ENCODE results near the gene PLEK2. TPM values are rescaled to one million over a fixed set of nuclear protein-coding genes. Genes with fewer than 3 reads are reported as not detected.
"Not testable (repeated sequence)": the region's sequence is repeated elsewhere in the genome, so short reads cannot be mapped to it uniquely, and the experiment has no call there.

Gene PLEK2
- total RNA-seq, 6 experiments from 2014 or later: 8.3 to 16.2 (median 12.1) TPM

GRCh38 chr14:67456732-67457131 is 44.8 kb upstream of the PLEK2 start:
- Histone ChIP-seq H3K4me3 (no peak overlapping the region), H3K9me3 (no peaks in the 10 kb centered on the region), H3K4me1 (no peaks in the 10 kb centered on the region), H3K36me3 (no peaks in the 10 kb centered on the region), H3K27ac (no peak overlapping the region), H3K27me3 (no peaks in the 10 kb centered on the region)
- intact Hi-C loops (cut with DNase I): no loop called here
- DNase-seq (no peak), ATAC-seq (no peak)
- WGBS (ENCODE audit: insufficient coverage, low coverage, low lambda C conversion rate, missing lambda C conversion rate): 72% methylated on average over 5 of the region's 5 CpGs
- TF ChIP-seq CTCF (IDR thresholded peaks at IDR 0.05) (no peak), POLR2A (IDR thresholded peaks at IDR 0.05) (no peak)

- WGBS (ENCODE audit: insufficient coverage, low coverage, low lambda C conversion rate, missing lambda C conversion rate): 94% methylated on average over 5 of the region's 5 CpGs
- no peaks in the 10 kb centered on the region for H3K4me1 ChIP-seq
Measured at GRCh38 chr14:67453575-67454300, 41.8 kb upstream of the PLEK2 start.

GRCh38 chr14:67451667-67452066 is 39.7 kb upstream of the PLEK2 start:
- intact Hi-C loops (cut with DNase I); H3K4me3 ChIP-seq; H3K27me3 ChIP-seq; H3K36me3 ChIP-seq; H3K4me1 ChIP-seq; H3K9me3 ChIP-seq; H3K27ac ChIP-seq; DNase-seq; ATAC-seq: not testable (repeated sequence)
- WGBS (ENCODE audit: insufficient coverage, low coverage, low lambda C conversion rate, missing lambda C conversion rate): 32% methylated on average over 5 of the region's 6 CpGs

More at GRCh38 chr14:67453575-67454300, 41.8 kb upstream of the PLEK2 start:
- no peaks in the 10 kb centered on the region for H3K9me3 ChIP-seq
- H3K27ac ChIP-seq: no peak overlapping the region
- H3K4me3 ChIP-seq: no peak overlapping the region
- intact Hi-C loops (cut with DNase I): no loop called here
- no peak for TF ChIP-seq POLR2A (IDR thresholded peaks at IDR 0.05)
- TF ChIP-seq CTCF (IDR thresholded peaks at IDR 0.05): no peak
- H3K27me3 ChIP-seq: no peaks in the 10 kb centered on the region
- DNase-seq (no peak), ATAC-seq (no peak)
- no peaks in the 10 kb centered on the region for H3K36me3 ChIP-seq

GRCh38 chr14:67449096-67449495 is 37.1 kb upstream of the PLEK2 start:
- 70% methylated on average over 2 of the region's 2 CpGs for WGBS (ENCODE audit: insufficient coverage, low coverage, low lambda C conversion rate, missing lambda C conversion rate)
- H3K36me3 ChIP-seq: no peaks in the 10 kb centered on the region
- H3K27ac ChIP-seq: no peak overlapping the region
- no peaks in the 10 kb centered on the region for H3K9me3 ChIP-seq
- TF ChIP-seq CTCF (IDR thresholded peaks at IDR 0.05): no peak
- no peak for TF ChIP-seq POLR2A (IDR thresholded peaks at IDR 0.05)
- no peak overlapping the region for H3K4me3 ChIP-seq
- no peaks in the 10 kb centered on the region for H3K27me3 ChIP-seq
- DNase-seq (no peak), ATAC-seq (no peak)
- intact Hi-C loops (cut with DNase I): no loop called here
- no peaks in the 10 kb centered on the region for H3K4me1 ChIP-seq

DNA sequence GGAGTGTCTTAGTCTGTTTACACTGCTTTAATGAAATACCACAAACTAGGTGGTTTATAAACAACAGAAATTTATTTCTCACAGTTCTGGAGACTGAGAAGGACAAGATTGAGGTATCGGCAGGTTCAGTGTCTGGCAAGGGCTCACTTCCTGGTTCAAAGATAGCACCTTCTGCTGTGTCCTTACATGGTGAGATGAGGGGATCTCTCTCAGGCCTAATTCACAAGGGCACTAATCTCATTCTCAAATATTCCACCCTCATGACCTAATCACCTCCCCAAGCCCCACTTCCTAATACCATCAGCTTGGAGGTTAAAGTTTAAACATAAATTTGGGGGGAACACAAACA is 35.0 kb upstream of the PLEK2 start:
- Histone ChIP-seq H3K36me3 (no peaks in the 10 kb centered on the region), H3K9me3 (no peaks in the 10 kb centered on the region), H3K27ac (no peak overlapping the region), H3K27me3 (no peaks in the 10 kb centered on the region), H3K4me3 (no peak overlapping the region), H3K4me1 (no peaks in the 10 kb centered on the region)
- intact Hi-C loops (cut with DNase I): no loop called here
- WGBS (ENCODE audit: insufficient coverage, low coverage, low lambda C conversion rate, missing lambda C conversion rate): no CpG with 5 or more reads among the region's 1 CpG
- DNase-seq: no peak
- TF ChIP-seq CTCF (IDR thresholded peaks at IDR 0.05) (no peak), POLR2A (IDR thresholded peaks at IDR 0.05) (no peak)
- no peak for ATAC-seq

Measured in right lobe of liver (tissue), 6 donors.